GM18519 (cell line): ENCODE data around the gene C1R.
"Not testable (repeated sequence)": the region's sequence is repeated elsewhere in the genome, so short reads cannot be mapped to it uniquely, and the experiment has no call there.

ENCODE experiments used
- ATAC-seq: cut with Tn5 transposase; IDR thresholded peaks from one replicate; pipeline ENCODE4 v1.9.1; 2021; ENCODE audit warnings: mild to moderate bottlenecking, moderate library complexity; ENCODE audit not compliant: unreplicated experiment, low FRiP score

C1R gene

GRCh38 chr12:7072554-7072953 lies 19.7 kb downstream of the C1R start:
- no peak for ATAC-seq

DNA sequence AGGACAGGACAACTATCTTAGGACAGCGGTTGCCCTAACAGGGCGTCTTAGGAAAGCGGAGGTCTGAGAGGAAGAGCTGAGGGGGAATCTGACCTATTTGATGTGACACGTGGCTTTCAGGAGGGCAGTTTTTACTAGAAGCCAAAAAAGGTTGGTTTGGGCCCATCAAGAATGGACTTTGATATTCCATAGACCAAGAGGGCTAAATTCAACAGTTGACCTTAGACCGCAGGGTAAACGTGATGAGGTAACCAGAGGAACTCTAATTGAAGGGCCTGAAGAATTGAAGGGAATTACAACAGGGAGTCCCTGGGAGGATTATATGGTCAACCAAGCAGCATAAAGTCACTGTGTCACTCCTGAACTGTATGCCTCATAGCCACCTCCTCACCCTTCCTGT lies 20.2 kb downstream of the C1R start:
- ATAC-seq, result no peak

DNA sequence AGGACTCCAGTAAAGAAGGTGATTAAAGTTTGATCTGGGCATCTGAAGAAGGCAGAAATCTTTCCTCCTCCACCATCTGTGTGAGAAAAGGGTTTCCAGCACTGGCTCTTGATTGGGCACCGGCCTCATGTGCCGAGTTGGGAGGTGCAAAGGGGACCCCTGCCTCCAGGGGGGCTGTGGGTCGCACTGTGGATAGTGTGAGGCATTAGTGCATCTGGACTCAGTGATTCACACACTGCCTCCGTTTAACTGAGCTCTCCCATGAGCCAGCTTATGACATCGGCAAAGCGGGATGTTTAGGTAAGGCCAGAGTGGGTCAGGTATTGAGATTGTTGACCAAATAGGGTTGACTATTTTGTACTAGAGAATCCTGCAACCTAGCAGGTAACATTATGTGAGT lies 22.9 kb downstream of the C1R start:
- ATAC-seq, result no peak

GRCh38 chr12:7068994-7069346 lies 23.3 kb downstream of the C1R start:
- ATAC-seq, result no peak

- ATAC-seq, result no peak
Measured at GRCh38 chr12:7068240-7068993, 23.8 kb downstream of the C1R start.

DNA sequence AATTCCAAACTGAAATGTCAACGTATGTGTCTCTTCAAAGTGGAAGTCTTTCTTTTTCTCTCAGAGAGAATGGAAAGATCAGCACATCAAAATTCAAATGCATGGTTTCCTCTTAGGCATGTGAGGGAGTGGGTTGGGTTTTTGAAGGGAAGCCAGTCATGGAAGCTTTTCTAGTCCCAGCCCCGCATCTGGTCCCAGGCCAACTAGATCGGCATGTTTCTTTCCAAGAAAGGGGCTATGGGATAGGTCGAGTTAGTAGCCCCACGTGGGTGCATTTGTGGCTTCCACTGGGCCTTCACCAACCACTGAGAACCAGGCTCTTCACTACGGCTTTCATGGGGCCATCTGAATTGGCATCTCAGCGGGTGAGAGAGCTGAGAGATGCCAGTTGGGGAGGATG lies 25.1 kb downstream of the C1R start:
- no peak for ATAC-seq

DNA sequence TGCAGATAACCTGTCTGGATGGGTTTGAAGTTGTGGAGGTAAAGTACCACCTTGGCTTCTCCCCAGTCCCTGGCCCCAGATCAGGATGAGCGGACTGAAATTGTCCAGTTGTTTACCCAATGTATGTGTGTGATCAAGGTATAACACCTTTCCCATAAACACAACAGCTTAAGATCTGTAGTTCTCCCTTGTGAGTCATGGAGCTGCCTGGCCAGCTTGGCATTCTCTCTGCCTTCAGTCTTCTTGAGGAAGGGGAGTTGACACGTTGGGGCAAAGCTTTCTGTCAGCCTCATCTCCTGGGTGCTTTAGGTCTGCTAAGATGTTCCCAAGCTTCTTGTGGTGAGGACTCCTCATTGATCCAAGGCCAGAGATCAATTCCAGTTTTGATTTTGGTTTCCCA lies 25.6 kb downstream of the C1R start:
- ATAC-seq, result no peak

GRCh38 chr12:7065073-7065623 lies 27.1 kb downstream of the C1R start:
- ATAC-seq, result no peak

DNA sequence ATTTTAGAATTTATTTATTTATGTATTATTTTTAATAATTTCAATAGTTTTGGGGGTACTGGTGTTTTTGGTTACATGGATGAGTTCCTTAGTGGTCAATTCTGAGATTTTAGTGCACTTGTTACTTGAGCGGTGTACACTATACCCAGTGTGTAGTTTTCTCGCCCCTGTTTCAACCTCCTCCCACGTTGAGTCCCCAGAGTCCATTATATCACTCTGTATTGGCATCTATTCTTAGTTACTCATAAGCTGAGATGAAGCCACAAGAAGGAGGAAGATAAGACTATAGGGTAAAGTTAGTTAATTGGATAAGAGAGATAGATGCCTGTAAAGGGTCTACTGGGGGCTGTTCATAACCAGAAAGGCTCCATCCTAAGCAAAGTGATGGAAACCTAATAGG lies 27.7 kb downstream of the C1R start:
- ATAC-seq, result no peak

DNA sequence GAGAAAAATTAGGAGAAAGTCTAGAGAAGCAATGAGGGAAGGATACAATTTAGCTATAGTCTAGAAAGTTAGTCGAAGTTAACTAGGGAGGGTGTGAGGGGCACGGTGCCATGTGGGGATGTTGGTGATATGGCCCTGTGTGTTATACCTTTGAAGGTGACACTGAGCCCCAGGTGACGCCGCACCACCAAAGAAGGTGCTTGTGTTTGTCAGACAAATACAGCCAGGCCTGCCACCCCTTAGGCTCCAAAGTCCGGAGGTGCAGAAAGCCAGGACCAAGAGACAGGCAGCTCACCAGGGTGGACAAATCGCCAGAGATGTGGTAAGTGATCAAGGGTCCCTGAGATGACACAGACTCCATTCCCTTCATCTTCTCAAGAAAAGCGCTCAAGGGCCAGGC lies 30.6 kb downstream of the C1R start:
- ATAC-seq, result no peak

DNA sequence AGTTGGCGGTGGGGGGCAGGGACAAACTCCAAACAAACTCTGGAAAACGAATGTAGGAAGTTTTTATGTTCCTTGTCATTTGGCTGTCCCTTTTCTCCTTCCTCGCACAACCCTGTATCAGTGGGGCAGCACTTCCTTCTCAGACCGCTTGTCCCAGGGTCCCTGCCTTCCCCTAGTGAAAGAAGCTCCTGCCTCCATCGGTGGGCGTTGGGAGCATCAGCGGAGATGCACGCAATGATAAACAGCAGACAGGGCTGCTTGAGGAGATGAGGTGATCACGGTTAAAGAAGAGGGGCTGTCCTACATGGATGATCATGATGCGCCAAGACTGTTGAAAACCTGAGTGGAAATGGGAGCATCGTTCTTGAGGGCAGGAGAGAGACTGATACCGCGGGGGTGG lies 31.1 kb downstream of the C1R start:
- ATAC-seq, result no peak

GRCh38 chr12:7060353-7060954 lies 31.8 kb downstream of the C1R start, which contains the start of gene C1S:
C1S (plus strand) TSS chr12:7060718; CDS start chr12:7061913, 1,195 bp downstream.
- ATAC-seq, result no peak

GRCh38 chr12:7059780-7060179 lies 32.5 kb downstream of the C1R start:
- no peak for ATAC-seq

- no peak for ATAC-seq
Measured at GRCh38 chr12:7058850-7059395, 33.3 kb downstream of the C1R start.

- ATAC-seq, result no peak
Measured at GRCh38 chr12:7058163-7058845, 33.9 kb downstream of the C1R start.

- not testable (repeated sequence) for ATAC-seq
Measured at GRCh38 chr12:7055736-7056135, 36.5 kb downstream of the C1R start.

DNA sequence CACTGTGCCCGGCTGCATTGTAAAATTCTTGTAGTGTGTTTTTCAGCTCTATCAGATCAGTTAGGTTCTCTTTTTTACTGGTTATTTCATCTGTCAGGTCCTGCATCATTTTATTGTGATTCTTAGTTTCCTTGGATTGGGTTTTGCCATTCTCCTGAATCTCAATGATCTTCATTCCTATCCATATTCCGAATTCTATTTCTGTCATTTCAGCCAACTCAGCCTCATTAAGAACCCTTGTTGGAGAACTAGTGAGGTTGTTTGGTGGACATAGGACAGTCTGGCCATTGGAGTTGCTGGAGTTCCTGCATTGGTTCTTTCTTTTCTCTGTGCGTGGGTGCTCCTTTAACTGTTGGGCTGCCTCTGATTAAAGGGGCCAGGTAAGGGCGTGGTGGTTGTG lies 37.3 kb downstream of the C1R start:
- no peak for ATAC-seq

- not testable (repeated sequence) for ATAC-seq
Measured at GRCh38 chr12:7049973-7050372, 42.3 kb downstream of the C1R start.

- ATAC-seq, result not testable (repeated sequence)
Measured at GRCh38 chr12:7049445-7049951, 42.7 kb downstream of the C1R start.

GRCh38 chr12:7047306-7047705 lies 44.9 kb downstream of the C1R start:
- no peak for ATAC-seq
